HAP-1 (cell line): ENCODE measurements around the gene EXTL2.
A peak's percentile ranks its signal among the peaks of the same experiment; 100 is the strongest.

Source experiments
- DNase-seq, 2 experiments: peaks; one replicate each; pipeline ENCODE4 v3.0.0-alpha.2; 2016 to 2020; ENCODE audit warnings: low spot score in 2 of 2
- H3K27me3 ChIP-seq: fragments of 250-450 bp; sonication (Bioruptor Pico); 2 replicates; pipeline ENCODE4 v1.5.1; 2020; ENCODE audit warnings: low read depth, mild to moderate bottlenecking, moderate library complexity
- H3K36me3 ChIP-seq: fragments of 250-450 bp; sonication (Bioruptor Pico); replicated peaks from 2 replicates; pipeline ENCODE4 v1.5.1; 2020; ENCODE audit warnings: mild to moderate bottlenecking
- H3K4me1 ChIP-seq: fragments of 250-450 bp; sonication (Bioruptor Pico); 2 replicates; pipeline ENCODE4 v1.5.1; 2020; ENCODE audit warnings: mild to moderate bottlenecking
- H3K4me3 ChIP-seq: fragments of 250-450 bp; sonication (Bioruptor Pico); 2 replicates; pipeline ENCODE4 v1.5.1; 2020; ENCODE audit warnings: mild to moderate bottlenecking, moderate library complexity
- H3K9me3 ChIP-seq: fragments of 250-450 bp; sonication (Bioruptor Pico); 2 replicates; pipeline ENCODE4 v1.5.1; 2020; ENCODE audit warnings: mild to moderate bottlenecking, moderate library complexity
- in situ Hi-C: fragments of 300-500 bp; cut with MboI; formaldehyde crosslinking; loops from 3 replicates; pipeline ENCODE4 v1.14.3; 2020; ENCODE audit warnings: low sequenced_read_pairs, inconsistent platforms, mixed read lengths

Gene EXTL2

DNA sequence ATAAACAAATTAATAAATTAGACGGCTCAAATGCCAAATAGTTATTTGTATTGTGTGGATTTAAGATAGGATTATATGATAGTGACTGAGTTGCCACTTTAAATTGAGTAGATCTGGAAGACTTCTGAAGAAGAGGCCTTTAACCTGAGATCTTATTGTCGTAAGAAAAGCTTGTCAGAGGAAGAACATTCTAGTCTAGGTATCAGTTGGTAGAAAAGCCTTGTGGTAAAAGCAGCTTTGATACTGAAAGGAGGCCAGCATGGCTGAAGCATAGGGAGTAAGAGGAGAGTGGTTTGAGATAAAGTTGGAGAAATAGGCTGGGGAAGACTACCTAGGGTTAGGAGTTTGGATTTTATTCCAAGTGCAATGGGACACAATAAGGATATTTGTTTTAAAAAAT, 30.3 kb upstream of the EXTL2 start:
- no peaks in the 10 kb centered on the region for H3K9me3 ChIP-seq
- H3K27me3 ChIP-seq = no peaks in the 10 kb centered on the region
- in situ Hi-C loops = loop anchor here (5.0 kb wide), 1 partner anchor 362 kb away; no protein-coding TSS in a partner anchor
- H3K36me3 ChIP-seq = peaks cover 5% of the 10 kb centered on the region; the same call in 1 of the 2 replicates
- no peak overlapping the region for H3K4me3 ChIP-seq
- no peak for DNase-seq
- no peaks in the 10 kb centered on the region for H3K4me1 ChIP-seq

DNA sequence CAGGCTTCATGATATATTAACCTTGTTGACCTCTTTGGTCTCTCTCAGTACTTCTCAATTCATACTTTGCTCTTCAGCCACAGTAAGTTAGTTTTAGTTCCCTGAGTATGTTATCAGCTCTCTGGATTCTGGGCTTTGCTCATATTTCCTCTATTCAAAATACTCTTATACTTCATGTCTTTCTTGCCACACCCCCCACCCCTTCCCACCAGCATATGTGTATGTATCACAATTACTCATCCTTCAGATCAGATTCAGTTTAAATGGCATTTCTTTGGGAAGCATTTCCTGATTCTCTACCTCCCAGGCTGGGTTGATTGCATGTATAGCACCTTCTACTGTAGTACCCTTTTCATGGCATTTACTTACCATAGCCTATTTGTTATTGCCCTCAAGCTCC, 29.6 kb upstream of the EXTL2 start:
- Histone ChIP-seq H3K4me3 (no peak overlapping the region), H3K4me1 (no peaks in the 10 kb centered on the region), H3K27me3 (no peaks in the 10 kb centered on the region), H3K36me3 (peaks cover 5% of the 10 kb centered on the region; the same call in 1 of the 2 replicates), H3K9me3 (no peaks in the 10 kb centered on the region)
- in situ Hi-C loops = no loop called here
- DNase-seq = no peak

DNA sequence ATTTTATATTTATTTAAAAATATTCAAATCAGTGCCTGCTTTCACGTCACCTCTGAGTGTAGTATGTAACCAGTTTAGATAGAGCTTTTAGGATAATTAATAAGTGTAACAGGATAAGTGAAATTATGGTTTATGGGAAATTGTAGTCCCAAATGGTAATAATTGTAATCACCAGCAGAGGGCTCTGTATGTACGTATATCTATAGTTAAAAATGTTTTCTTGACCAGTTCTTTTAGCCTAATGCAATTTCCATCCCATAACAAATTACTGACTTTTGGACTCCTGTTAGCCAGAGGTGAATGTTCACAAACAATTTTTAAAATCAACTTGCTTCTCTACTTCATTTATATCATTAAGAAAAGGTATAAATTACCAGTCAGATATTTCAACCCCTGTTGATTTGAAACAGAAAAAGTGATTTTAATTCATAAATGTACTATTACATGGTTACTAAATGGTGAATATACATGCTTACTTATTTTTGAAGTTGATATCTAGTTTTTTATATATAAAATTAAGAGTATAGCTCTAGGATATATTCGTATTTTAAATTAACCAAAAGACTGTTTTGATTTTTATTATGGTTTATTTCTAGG, 26.6 kb upstream of the EXTL2 start:
- in situ Hi-C loops = no loop called here
- peak; percentile 9 to 47 for DNase-seq
- Histone ChIP-seq H3K4me3 (no peak overlapping the region), H3K9me3 (no peaks in the 10 kb centered on the region), H3K36me3 (peaks cover 12% of the 10 kb centered on the region), H3K27me3 (no peaks in the 10 kb centered on the region), H3K4me1 (no peaks in the 10 kb centered on the region)

- no peaks in the 10 kb centered on the region for H3K9me3 ChIP-seq
- H3K4me3 ChIP-seq = no peak overlapping the region
- peaks cover 33% of the 10 kb centered on the region for H3K36me3 ChIP-seq
- H3K27me3 ChIP-seq = no peaks in the 10 kb centered on the region
- H3K4me1 ChIP-seq = peaks cover 9% of the 10 kb centered on the region
- DNase-seq = no peak
- in situ Hi-C loops = no loop called here
Measured at GRCh38 chr1:100912019-100912418, 17.4 kb upstream of the EXTL2 start.

DNA sequence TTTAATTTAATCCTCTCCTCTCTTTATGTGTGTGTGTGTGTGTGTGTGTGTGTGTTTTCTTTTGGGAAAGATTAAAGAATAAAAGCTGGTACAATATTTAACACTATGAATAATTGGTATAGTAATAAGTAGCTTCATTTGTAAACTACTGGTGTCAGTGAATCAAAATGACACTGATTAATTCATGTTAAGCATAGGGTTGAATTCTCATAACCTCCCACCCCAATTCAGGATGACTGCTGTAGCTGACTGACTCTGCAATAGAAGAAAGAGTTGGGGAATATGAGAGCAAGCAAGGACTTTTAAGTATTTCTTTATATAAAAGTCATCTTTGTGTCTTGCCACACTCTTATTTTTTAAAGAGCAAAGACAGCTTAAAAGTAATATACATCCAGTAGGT, 14.4 kb upstream of the EXTL2 start:
- Histone ChIP-seq H3K36me3 (peaks cover 35% of the 10 kb centered on the region), H3K9me3 (no peaks in the 10 kb centered on the region), H3K27me3 (no peaks in the 10 kb centered on the region), H3K4me1 (peaks cover 9% of the 10 kb centered on the region), H3K4me3 (no peak overlapping the region)
- in situ Hi-C loops = no loop called here
- no peak for DNase-seq

GRCh38 chr1:100907887-100908286, 13.2 kb upstream of the EXTL2 start:
- H3K9me3 ChIP-seq = no peaks in the 10 kb centered on the region
- H3K27me3 ChIP-seq = no peaks in the 10 kb centered on the region
- peaks cover 9% of the 10 kb centered on the region for H3K4me1 ChIP-seq
- H3K4me3 ChIP-seq = no peak overlapping the region
- H3K36me3 ChIP-seq = peaks cover 25% of the 10 kb centered on the region
- DNase-seq = no peak
- in situ Hi-C loops = no loop called here

DNA sequence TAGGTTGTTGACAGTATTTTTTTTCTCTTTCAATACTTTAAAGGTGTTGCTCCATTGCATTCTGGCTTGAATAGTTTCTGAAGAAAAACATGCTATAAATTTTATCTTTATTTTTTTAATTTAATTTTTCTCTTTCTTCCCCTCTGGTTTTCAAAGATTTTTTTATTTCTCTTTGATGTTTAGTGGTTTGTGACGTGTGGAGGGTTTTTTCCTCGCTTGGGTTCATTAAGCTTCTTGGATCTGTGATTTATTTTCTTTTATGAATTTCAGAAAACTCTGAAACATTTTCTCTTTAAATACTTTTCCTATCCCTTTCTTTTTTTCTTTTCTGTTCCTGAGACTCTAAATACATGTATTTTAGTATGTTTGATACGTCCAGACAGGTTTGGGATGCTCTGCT, 10.5 kb upstream of the EXTL2 start:
- Histone ChIP-seq H3K4me1 (peaks cover 2% of the 10 kb centered on the region; the same call in 1 of the 2 replicates), H3K4me3 (no peak overlapping the region), H3K9me3 (no peaks in the 10 kb centered on the region), H3K27me3 (no peaks in the 10 kb centered on the region), H3K36me3 (peaks cover 17% of the 10 kb centered on the region)
- in situ Hi-C loops = no loop called here
- no peak for DNase-seq

DNA sequence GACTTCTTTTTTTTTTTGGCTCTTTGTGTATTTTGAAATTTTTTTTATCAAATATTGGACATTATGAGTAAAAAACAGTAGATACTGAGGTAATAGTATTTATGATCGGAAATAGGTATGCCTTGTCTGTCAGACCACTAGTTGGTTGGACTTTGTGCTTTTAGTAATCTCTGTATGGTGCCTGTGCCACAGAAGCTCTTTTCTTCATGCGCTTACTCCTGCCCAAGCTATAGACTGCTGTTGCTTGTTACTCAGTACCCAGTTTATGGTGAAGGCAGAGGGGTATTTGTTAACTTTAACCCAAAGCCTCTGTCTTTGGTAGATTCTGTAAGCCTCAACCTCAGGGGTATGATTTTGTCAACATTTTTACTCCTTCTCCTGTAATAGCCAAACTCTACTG, 9.9 kb upstream of the EXTL2 start:
- H3K9me3 ChIP-seq = no peaks in the 10 kb centered on the region
- H3K36me3 ChIP-seq = peaks cover 21% of the 10 kb centered on the region
- H3K27me3 ChIP-seq = no peaks in the 10 kb centered on the region
- no peak for DNase-seq
- no peaks in the 10 kb centered on the region for H3K4me1 ChIP-seq
- H3K4me3 ChIP-seq = no peak overlapping the region
- in situ Hi-C loops = no loop called here

DNA sequence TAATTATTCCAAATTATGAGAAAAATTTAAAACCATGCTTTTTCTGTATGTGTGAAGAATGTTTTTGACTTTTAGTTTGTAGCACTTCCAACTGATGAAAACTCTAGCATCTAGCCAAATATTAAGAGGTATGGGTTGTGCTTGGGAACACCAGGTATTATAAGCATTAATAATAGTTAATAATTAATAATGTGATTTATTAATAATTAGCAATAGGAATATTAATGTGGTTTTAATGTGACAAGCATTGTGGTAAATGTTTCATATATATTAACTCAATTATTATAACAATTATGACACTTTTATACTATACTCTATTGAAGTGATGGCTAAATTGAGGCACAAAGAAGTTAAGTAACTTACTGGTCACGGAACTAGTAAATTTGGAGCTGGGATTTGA, 9.1 kb upstream of the EXTL2 start:
- Histone ChIP-seq H3K4me3 (no peak overlapping the region), H3K4me1 (no peaks in the 10 kb centered on the region), H3K9me3 (no peaks in the 10 kb centered on the region), H3K27me3 (no peaks in the 10 kb centered on the region), H3K36me3 (peaks cover 28% of the 10 kb centered on the region)
- no peak for DNase-seq
- in situ Hi-C loops = no loop called here

DNA sequence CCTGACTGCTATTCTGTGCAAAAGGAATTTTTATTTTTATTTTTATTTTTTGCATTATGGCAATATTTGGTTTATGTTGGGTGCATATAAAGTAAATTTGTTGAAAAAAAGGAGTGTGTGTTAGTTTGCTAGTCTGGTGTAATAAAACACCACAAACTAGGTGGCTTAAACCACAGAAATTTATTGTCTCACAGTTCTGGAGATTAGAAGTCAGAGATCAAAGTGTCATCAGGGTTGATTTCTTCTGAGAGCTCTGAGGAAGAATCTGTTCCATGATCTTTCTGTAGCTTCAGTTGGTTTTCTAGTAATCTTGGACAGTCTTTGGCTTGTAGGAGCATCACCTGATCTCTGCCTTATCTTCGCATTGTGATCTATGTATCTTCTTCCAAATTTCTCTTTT, 7.7 kb upstream of the EXTL2 start:
- H3K36me3 ChIP-seq = peaks cover 29% of the 10 kb centered on the region
- H3K27me3 ChIP-seq = no peaks in the 10 kb centered on the region
- DNase-seq = no peak
- H3K4me1 ChIP-seq = peaks cover 11% of the 10 kb centered on the region
- in situ Hi-C loops = no loop called here
- H3K4me3 ChIP-seq = no peak overlapping the region
- H3K9me3 ChIP-seq = no peaks in the 10 kb centered on the region

DNA sequence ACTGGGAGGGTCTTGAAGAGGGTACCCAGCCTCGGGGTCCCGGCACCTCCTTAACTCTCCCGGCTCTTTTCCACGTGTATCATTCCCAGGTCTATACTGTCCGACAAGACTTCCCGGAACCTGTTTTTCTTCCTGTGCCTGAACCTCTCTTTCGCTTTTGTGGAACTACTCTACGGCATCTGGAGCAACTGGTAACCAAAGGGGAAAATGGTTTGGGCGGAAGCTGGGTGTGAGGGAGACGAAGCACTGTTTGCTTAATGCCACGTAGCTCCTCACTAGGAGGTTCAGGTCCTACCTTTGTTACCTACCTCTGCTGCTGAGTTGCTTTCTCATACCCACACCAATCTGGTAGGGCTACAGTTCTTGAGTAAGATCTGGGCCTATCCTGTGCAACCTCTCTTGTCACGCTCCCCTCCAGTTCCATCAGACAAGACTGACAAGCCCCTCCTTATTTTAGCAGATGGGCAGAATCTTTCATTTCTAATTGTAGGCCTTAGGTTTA, 1.9 kb upstream of the EXTL2 start:
- Histone ChIP-seq H3K4me3 (peak overlapping the region; percentile 80), H3K36me3 (peaks cover 16% of the 10 kb centered on the region; the same call in 1 of the 2 replicates), H3K9me3 (no peaks in the 10 kb centered on the region), H3K27me3 (no peaks in the 10 kb centered on the region), H3K4me1 (peaks cover 26% of the 10 kb centered on the region)
- peak; percentile 10 to 26 for DNase-seq
- in situ Hi-C loops = no loop called here

DNA sequence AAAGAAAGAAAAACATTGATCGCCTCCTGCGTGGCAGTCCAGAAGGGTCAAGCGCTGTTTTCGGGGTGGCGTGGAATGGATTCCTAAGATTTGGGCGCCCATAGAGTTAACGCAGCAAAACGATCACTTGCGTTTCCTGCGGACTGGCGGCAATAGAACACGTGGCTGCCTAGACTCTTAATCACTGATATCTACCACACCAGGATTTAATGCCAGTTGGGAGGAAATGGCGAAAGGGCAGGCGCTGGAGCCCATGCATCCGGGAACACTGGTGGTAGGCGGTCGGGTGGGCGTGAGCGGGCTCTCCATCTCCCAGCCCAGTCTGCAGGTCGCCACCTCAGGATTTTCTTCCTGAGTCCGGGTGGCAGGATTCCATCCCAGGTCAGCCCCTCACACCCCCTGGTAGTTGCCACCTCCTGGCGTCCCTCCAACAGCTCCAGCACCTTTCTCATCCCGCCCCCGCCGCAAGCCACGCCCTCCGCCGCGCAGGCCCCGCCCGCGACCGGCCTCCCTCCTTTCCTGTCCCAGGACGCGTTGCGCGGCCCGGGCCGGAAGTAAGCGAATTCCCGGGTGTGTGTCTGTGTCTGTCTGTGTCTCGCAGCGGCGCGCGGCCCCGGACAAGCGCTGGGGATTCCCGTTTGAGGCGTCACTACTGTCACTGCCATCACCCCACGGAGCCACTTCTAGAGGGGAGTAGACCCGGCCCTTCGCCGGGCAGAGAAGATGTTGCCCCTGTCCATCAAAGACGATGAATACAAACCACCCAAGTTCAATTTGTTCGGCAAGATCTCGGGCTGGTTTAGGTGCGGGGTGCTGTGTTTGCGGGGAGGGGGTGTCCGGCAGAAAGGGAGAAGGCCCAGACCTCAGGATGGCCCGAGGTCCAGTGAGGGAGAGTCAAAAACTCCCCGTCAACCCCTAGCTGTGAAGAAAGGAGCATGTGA, 1.2 kb upstream of the EXTL2 start, which contains the start of gene SLC30A7:
TSS of gene SLC30A7 (plus strand) at position 551 of the 941 bp plus-strand sequence. CDS start at position 724, 173 bp downstream.
- Histone ChIP-seq H3K9me3 (peaks cover 1% of the 10 kb centered on the region), H3K4me3 (peak within 1 kb of the TSS; percentile 80), H3K27me3 (no peaks in the 10 kb centered on the region), H3K4me1 (peaks cover 26% of the 10 kb centered on the region), H3K36me3 (peaks cover 14% of the 10 kb centered on the region; the same call in 1 of the 2 replicates)
- in situ Hi-C loops = no loop called here
- peak; percentile 82 to 98 for DNase-seq

DNA sequence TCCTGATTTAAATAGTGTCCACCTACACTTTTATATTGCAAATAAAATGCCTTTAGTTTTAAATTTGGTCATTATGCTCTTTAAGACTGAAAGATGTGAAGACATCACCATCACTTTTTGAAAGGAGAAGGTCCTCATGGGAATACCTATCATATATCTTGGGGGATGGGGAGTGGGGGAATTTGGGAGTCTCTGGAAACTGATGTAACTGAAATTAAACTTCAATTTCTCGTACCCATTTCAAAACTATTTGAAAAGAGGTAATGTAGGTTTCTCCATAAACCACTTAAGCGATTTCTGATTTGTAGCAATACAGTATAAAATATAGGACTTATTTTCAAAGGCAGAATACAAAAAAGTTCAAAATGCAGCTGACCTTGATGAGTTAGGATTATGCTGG, 924 bp downstream of the EXTL2 start:
- H3K27me3 ChIP-seq = no peaks in the 10 kb centered on the region
- H3K4me3 ChIP-seq = peak overlapping the region; percentile 80
- DNase-seq = no peak
- H3K9me3 ChIP-seq = peaks cover 7% of the 10 kb centered on the region
- in situ Hi-C loops = no loop called here
- H3K4me1 ChIP-seq = peaks cover 26% of the 10 kb centered on the region
- no peaks in the 10 kb centered on the region for H3K36me3 ChIP-seq

DNA sequence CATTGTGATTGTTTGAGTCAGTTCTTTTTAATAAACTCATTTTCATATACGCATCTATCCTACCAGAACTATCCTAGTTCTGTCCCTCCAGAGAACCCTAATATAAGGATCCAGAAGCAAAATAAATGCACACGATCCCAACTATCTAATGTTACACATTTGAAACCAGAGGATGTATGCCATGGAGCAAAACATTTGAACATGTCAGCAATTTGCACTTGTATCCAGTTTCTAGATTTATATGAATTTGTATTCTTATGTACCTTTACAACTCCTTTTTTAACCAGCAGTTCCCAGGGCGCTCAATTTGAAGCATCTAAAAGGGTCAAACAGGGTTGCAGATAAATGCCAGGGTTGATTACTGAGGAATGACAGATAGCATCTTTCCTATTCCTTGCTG, 2.1 kb downstream of the EXTL2 start:
- peaks cover 17% of the 10 kb centered on the region for H3K4me1 ChIP-seq
- in situ Hi-C loops = no loop called here
- H3K9me3 ChIP-seq = peaks cover 7% of the 10 kb centered on the region
- no peak for DNase-seq
- H3K36me3 ChIP-seq = no peaks in the 10 kb centered on the region
- no peaks in the 10 kb centered on the region for H3K27me3 ChIP-seq
- no peak overlapping the region for H3K4me3 ChIP-seq
